ENCODE data around the gene LEFTY1.

LEFTY1 gene

DNA sequence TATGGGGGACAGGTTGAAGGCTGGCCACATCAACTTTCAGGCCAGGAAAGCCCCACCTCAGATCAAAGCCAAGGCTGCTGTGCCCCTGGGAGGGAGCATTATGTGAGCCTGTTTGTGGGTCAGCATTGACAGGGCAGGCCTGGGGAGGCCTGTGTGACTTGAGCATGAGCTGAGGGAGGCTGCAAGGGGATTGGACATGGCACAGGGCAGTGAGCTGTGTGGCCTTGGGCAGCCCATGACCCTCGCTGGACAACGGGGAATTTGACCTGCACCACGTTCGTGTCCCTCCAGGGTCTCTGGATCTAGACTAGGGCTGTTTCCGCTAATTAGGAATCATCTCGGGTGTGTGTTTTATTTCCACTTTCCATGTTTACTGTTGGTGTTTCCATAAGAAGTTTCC, 17.5 kb upstream of the LEFTY1 start:
- H3K4me3 ChIP-seq (ENCODE audit: low read length) = no peak overlapping the region
- H3K27me3 ChIP-seq (ENCODE audit: control insufficient read depth, low read length) = no peaks in the 10 kb centered on the region
- no peak overlapping the region for H3K4me2 ChIP-seq (ENCODE audit: low read length)
- H3K27ac ChIP-seq (ENCODE audit: low read depth, low read length) = no peak overlapping the region
- H3K9me2 ChIP-seq (replicated peaks; ENCODE audit: control insufficient read depth, low read length) = no peaks in the 10 kb centered on the region
- no peaks in the 10 kb centered on the region for H3K79me2 ChIP-seq (ENCODE audit: control insufficient read depth, low read length)
- TF ChIP-seq, protein P1, sequence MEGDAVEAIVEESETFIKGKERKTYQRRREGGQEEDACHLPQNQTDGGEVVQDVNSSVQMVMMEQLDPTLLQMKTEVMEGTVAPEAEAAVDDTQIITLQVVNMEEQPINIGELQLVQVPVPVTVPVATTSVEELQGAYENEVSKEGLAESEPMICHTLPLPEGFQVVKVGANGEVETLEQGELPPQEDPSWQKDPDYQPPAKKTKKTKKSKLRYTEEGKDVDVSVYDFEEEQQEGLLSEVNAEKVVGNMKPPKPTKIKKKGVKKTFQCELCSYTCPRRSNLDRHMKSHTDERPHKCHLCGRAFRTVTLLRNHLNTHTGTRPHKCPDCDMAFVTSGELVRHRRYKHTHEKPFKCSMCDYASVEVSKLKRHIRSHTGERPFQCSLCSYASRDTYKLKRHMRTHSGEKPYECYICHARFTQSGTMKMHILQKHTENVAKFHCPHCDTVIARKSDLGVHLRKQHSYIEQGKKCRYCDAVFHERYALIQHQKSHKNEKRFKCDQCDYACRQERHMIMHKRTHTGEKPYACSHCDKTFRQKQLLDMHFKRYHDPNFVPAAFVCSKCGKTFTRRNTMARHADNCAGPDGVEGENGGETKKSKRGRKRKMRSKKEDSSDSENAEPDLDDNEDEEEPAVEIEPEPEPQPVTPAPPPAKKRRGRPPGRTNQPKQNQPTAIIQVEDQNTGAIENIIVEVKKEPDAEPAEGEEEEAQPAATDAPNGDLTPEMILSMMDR (IDR thresholded peaks at IDR 0.05; ENCODE audit: low read depth, low read length, poor library complexity, severe bottlenecking) = no peak
- TF ChIP-seq EZH2phosphoT487 (IDR thresholded peaks at IDR 0.05; ENCODE audit: borderline replicate concordance, low read length) = no peak
- no peaks in the 10 kb centered on the region for H3K9me3 ChIP-seq (ENCODE audit: control insufficient read depth, insufficient read depth, low read length)
- no peaks in the 10 kb centered on the region for H3F3A ChIP-seq (ENCODE audit: control insufficient read depth, insufficient read depth)
- H3K4me1 ChIP-seq (ENCODE audit: control insufficient read depth, low read length) = peaks cover 4% of the 10 kb centered on the region; the same call in 1 of the 2 replicates
- no peaks in the 10 kb centered on the region for H3K36me3 ChIP-seq (ENCODE audit: control insufficient read depth, low read length)
- no peaks in the 10 kb centered on the region for H4K20me1 ChIP-seq (ENCODE audit: control insufficient read depth, insufficient read depth, low read depth, low read length)

DNA sequence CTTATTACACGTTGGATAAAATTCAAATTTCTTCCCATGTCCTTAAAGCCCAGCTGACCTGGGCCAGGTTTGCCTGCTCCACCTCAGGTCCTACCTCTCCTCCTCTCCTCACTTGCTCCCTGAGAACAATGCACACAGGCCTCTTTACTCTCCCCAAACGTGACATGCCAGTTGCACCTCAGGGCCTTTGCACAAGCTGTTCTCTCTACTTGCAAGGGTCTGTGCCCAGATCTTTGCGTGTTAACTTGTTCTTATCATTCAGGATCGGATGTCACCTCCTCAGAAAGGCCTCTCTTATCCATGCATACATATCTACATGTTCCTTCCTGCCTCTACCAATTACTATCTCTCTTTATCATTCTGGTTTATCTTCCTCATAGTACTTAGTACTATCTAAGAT, 14.7 kb upstream of the LEFTY1 start:
- Histone ChIP-seq H3K9me2 (replicated peaks; ENCODE audit: control insufficient read depth, low read length) (no peaks in the 10 kb centered on the region), H3K4me1 (ENCODE audit: control insufficient read depth, low read length) (no peaks in the 10 kb centered on the region), H3K4me3 (ENCODE audit: low read length) (no peak overlapping the region), H3K9me3 (ENCODE audit: control insufficient read depth, insufficient read depth, low read length) (no peaks in the 10 kb centered on the region), H3K4me2 (ENCODE audit: low read length) (no peak overlapping the region), H3K27me3 (ENCODE audit: control insufficient read depth, low read length) (no peaks in the 10 kb centered on the region), H3K27ac (ENCODE audit: low read depth, low read length) (no peak overlapping the region), H3F3A (ENCODE audit: control insufficient read depth, insufficient read depth) (no peaks in the 10 kb centered on the region), H3K79me2 (ENCODE audit: control insufficient read depth, low read length) (no peaks in the 10 kb centered on the region), H4K20me1 (ENCODE audit: control insufficient read depth, insufficient read depth, low read depth, low read length) (no peaks in the 10 kb centered on the region), H3K36me3 (ENCODE audit: control insufficient read depth, low read length) (no peaks in the 10 kb centered on the region)
- TF ChIP-seq EZH2phosphoT487 (IDR thresholded peaks at IDR 0.05; ENCODE audit: borderline replicate concordance, low read length) = no peak
- TF ChIP-seq, protein P1 (IDR thresholded peaks at IDR 0.05; ENCODE audit: low read depth, low read length, poor library complexity, severe bottlenecking) = no peak

DNA sequence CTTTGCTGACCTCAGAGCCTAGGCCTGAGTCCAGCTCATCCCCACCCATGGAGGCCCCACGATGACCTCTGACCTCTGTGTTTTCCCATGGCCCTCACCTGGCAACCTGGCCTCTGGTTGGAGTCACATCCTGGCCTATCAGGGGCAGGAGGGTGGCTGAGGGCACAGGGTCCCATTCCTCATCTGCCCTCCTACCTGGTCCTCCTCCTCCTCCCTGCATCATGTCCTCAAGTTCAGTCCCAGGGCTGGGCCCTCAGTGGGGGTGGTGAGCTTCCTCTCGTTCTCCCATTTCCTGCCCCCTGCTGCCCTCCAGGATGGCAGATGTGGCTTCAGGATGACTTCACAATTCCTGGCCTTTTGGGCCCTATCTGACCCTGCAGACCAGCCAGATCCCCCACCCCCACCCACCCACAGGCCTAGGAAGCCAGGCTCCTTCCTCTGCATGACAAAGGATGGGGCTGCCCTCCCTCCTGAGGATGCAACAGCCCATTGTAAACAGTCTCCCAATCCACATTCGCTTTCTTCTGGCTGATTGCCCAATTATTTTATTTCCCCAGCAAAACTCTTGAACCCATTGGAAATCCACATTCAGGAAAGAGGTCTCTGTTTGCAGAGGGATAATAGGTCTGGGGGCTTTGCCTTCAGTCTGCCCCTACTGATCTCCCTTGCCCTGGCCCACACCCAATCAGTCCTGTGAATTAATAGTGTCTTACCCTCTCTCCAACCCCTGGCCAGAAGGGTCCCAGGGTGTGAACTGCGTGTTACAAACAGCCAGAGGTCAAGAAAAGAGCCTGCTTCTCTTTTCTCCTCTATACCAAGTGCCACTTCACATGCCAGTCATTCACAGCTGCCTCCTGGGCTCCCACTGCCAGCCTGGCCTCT, 10.3 kb upstream of the LEFTY1 start:
- Histone ChIP-seq H3K4me3 (ENCODE audit: low read length) (no peak overlapping the region), H3K4me2 (ENCODE audit: low read length) (no peak overlapping the region)

More for the DNA sequence above, 10.3 kb upstream of the LEFTY1 start:
- Histone ChIP-seq H3K36me3 (ENCODE audit: control insufficient read depth, low read length) (no peaks in the 10 kb centered on the region), H3K4me1 (ENCODE audit: control insufficient read depth, low read length) (peaks cover 19% of the 10 kb centered on the region), H3K79me2 (ENCODE audit: control insufficient read depth, low read length) (no peaks in the 10 kb centered on the region), H3K9me2 (replicated peaks; ENCODE audit: control insufficient read depth, low read length) (no peaks in the 10 kb centered on the region), H3K27ac (ENCODE audit: low read depth, low read length) (no peak overlapping the region), H3K27me3 (ENCODE audit: control insufficient read depth, low read length) (no peaks in the 10 kb centered on the region), H4K20me1 (ENCODE audit: control insufficient read depth, insufficient read depth, low read depth, low read length) (no peaks in the 10 kb centered on the region), H3F3A (ENCODE audit: control insufficient read depth, insufficient read depth) (no peaks in the 10 kb centered on the region), H3K9me3 (ENCODE audit: control insufficient read depth, insufficient read depth, low read length) (no peaks in the 10 kb centered on the region)
- TF ChIP-seq, protein P1 (IDR thresholded peaks at IDR 0.05; ENCODE audit: low read depth, low read length, poor library complexity, severe bottlenecking) = no peak
- no peak for TF ChIP-seq EZH2phosphoT487 (IDR thresholded peaks at IDR 0.05; ENCODE audit: borderline replicate concordance, low read length)

All from DOHH2 (cell line).